ENCODE measurements around the gene COPZ2. TPM values are rescaled to one million over a fixed set of nuclear protein-coding genes. Genes with fewer than 3 reads are reported as not detected.

Gene COPZ2
- total RNA-seq, 6 experiments from 2014 or later: 18.9 to 26.6 (median 23.8) TPM

GRCh38 chr17:47983492-47984223 is 53.9 kb downstream of the COPZ2 start:
- ATAC-seq (no peak), DNase-seq (no peak)
- Histone ChIP-seq H3K4me3 (no peak overlapping the region), H3K27ac (no peak overlapping the region), H3K4me1 (no peaks in the 10 kb centered on the region), H3K27me3 (no peaks in the 10 kb centered on the region), H3K36me3 (peaks cover 0 to 46% (median 22%) of the 10 kb centered on the region in 4 donors), H3K9me3 (no peaks in the 10 kb centered on the region)
- TF ChIP-seq CTCF (IDR thresholded peaks at IDR 0.05) (no peak), POLR2A (IDR thresholded peaks at IDR 0.05) (no peak)
- intact Hi-C loops (cut with DNase I): no loop called here
- 69% methylated on average over 9 of the region's 11 CpGs for WGBS (ENCODE audit: insufficient coverage, low coverage, low lambda C conversion rate, missing lambda C conversion rate)

GRCh38 chr17:47982645-47983390 is 54.8 kb downstream of the COPZ2 start:
- no peak overlapping the region for H3K27ac ChIP-seq
- peak in 2 of 4 donors; percentile 29 to 39 for ATAC-seq
- DNase-seq: no peak
- no peaks in the 10 kb centered on the region for H3K4me1 ChIP-seq
- no peak for TF ChIP-seq CTCF (IDR thresholded peaks at IDR 0.05)
- TF ChIP-seq POLR2A (IDR thresholded peaks at IDR 0.05): no peak
- H3K9me3 ChIP-seq: no peaks in the 10 kb centered on the region
- H3K4me3 ChIP-seq: no peak overlapping the region
- WGBS (ENCODE audit: insufficient coverage, low coverage, low lambda C conversion rate, missing lambda C conversion rate): 79% methylated on average over 7 of the region's 9 CpGs
- intact Hi-C loops (cut with DNase I): no loop called here
- H3K36me3 ChIP-seq: peaks cover 0 to 53% (median 26%) of the 10 kb centered on the region in 4 donors
- H3K27me3 ChIP-seq: no peaks in the 10 kb centered on the region

- Histone ChIP-seq H3K27me3 (no peaks in the 10 kb centered on the region), H3K9me3 (no peaks in the 10 kb centered on the region), H3K36me3 (peaks cover 0 to 59% (median 28%) of the 10 kb centered on the region in 4 donors), H3K27ac (no peak overlapping the region), H3K4me1 (no peaks in the 10 kb centered on the region), H3K4me3 (no peak overlapping the region)
- intact Hi-C loops (cut with DNase I): no loop called here
- ATAC-seq (no peak), DNase-seq (no peak)
- no peak for TF ChIP-seq POLR2A (IDR thresholded peaks at IDR 0.05)
- no peak for TF ChIP-seq CTCF (IDR thresholded peaks at IDR 0.05)
- 71% methylated on average over 8 of the region's 14 CpGs for WGBS (ENCODE audit: insufficient coverage, low coverage, low lambda C conversion rate, missing lambda C conversion rate)
Measured at GRCh38 chr17:47982091-47982617, 55.4 kb downstream of the COPZ2 start.

- Histone ChIP-seq H3K36me3 (peaks cover 0 to 65% (median 32%) of the 10 kb centered on the region in 4 donors), H3K9me3 (no peaks in the 10 kb centered on the region), H3K4me3 (no peak overlapping the region), H3K4me1 (no peaks in the 10 kb centered on the region), H3K27ac (no peak overlapping the region), H3K27me3 (no peaks in the 10 kb centered on the region)
- no peak for TF ChIP-seq CTCF (IDR thresholded peaks at IDR 0.05)
- no peak for TF ChIP-seq POLR2A (IDR thresholded peaks at IDR 0.05)
- intact Hi-C loops (cut with DNase I): no loop called here
- 65% methylated on average over 5 of the region's 9 CpGs for WGBS (ENCODE audit: insufficient coverage, low coverage, low lambda C conversion rate, missing lambda C conversion rate)
- no peak for DNase-seq
- ATAC-seq: no peak
Measured at GRCh38 chr17:47981462-47981861, 56.1 kb downstream of the COPZ2 start.
